GM06990 (cell line): ENCODE data around the gene IL19.

Source experiments
- DNase-seq: peaks from one replicate; pipeline ENCODE4 v3.0.0-alpha.2; 2011; ENCODE audit not compliant: insufficient read length; ENCODE audit errors: extremely low read depth
- H3K27me3 ChIP-seq: replicated peaks from 2 replicates; pipeline ENCODE4 v1.6.0; 2011; ENCODE audit warnings: low read length; ENCODE audit not compliant: control insufficient read depth, insufficient read depth
- H3K36me3 ChIP-seq: 2 replicates; pipeline ENCODE4 v1.5.1; 2011; ENCODE audit warnings: low read length; ENCODE audit not compliant: control insufficient read depth, insufficient read depth
- H3K4me3 ChIP-seq: replicated peaks from 2 replicates; pipeline ENCODE4 v1.5.1; 2011; ENCODE audit warnings: low read depth, mild to moderate bottlenecking, control low read depth, low read length
- CTCF ChIP-seq: IDR thresholded peaks from 2 replicates; pipeline ENCODE4 v1.5.1; 2011; ENCODE audit warnings: low read length, control low read depth, mild to moderate bottlenecking, inconsistent platforms; ENCODE audit not compliant: insufficient read depth, poor library complexity, severe bottlenecking

IL19 gene

GRCh38 chr1:206804156-206804737 lies 33.7 kb downstream of the IL19 start:
- Histone ChIP-seq H3K36me3 (no peaks in the 10 kb centered on the region; the same call in none of the 2 replicates), H3K4me3 (no peak overlapping the region), H3K27me3 (no peaks in the 10 kb centered on the region)
- no peak for DNase-seq
- TF ChIP-seq CTCF = no peak

GRCh38 chr1:206805357-206805756 lies 34.8 kb downstream of the IL19 start:
- no peaks in the 10 kb centered on the region for H3K27me3 ChIP-seq
- H3K36me3 ChIP-seq = no peaks in the 10 kb centered on the region; the same call in none of the 2 replicates
- no peak overlapping the region for H3K4me3 ChIP-seq
- no peak for TF ChIP-seq CTCF
- DNase-seq = no peak

GRCh38 chr1:206808615-206809014 lies 38.0 kb downstream of the IL19 start:
- Histone ChIP-seq H3K4me3 (no peak overlapping the region), H3K27me3 (no peaks in the 10 kb centered on the region), H3K36me3 (no peaks in the 10 kb centered on the region; the same call in 1 of the 2 replicates)
- DNase-seq = no peak
- peak; percentile 65 for TF ChIP-seq CTCF

- Histone ChIP-seq H3K27me3 (no peaks in the 10 kb centered on the region), H3K4me3 (no peak overlapping the region), H3K36me3 (no peaks in the 10 kb centered on the region; the same call in 1 of the 2 replicates)
- peak; percentile 44 for TF ChIP-seq CTCF
- no peak for DNase-seq
Observed at GRCh38 chr1:206809504-206810084, 39.0 kb downstream of the IL19 start.

GRCh38 chr1:206812471-206812870 lies 41.9 kb downstream of the IL19 start:
- H3K4me3 ChIP-seq = no peak overlapping the region
- no peaks in the 10 kb centered on the region for H3K27me3 ChIP-seq
- TF ChIP-seq CTCF = no peak
- DNase-seq = no peak
- H3K36me3 ChIP-seq = no peaks in the 10 kb centered on the region; the same call in 1 of the 2 replicates
